ENCODE measurements around the gene ASAP3.
A peak's percentile ranks its signal among the peaks of the same experiment; 100 is the strongest.

Gene ASAP3

GRCh38 chr1:23405946-23406345 is 78.0 kb downstream of the ASAP3 start:
- Histone ChIP-seq H3K36me3 (peaks cover 0 to 53% (median 13%) of the 10 kb centered on the region in 3 donors), H3K27me3 (no peaks in the 10 kb centered on the region), H3K27ac (no peak overlapping the region), H3K4me3 (no peak overlapping the region), H3K9me3 (no peaks in the 10 kb centered on the region), H3K4me1 (peaks cover 0 to 25% (median 15%) of the 10 kb centered on the region in 4 donors)
- no peak for TF ChIP-seq CTCF (IDR thresholded peaks at IDR 0.05)
- intact Hi-C loops (cut with DNase I; ENCODE audit: low total_unique reads) = loop anchor here (1.0 to 10.0 kb wide), 2 partner anchors 40 to 61 kb away; partner anchors contain the start of gene HNRNPR
- no peak for DNase-seq

GRCh38 chr1:23403735-23404486 is 80.1 kb downstream of the ASAP3 start:
- no peaks in the 10 kb centered on the region for H3K9me3 ChIP-seq
- TF ChIP-seq CTCF (IDR thresholded peaks at IDR 0.05) = peak; percentile 91 to 92
- no peaks in the 10 kb centered on the region for H3K27me3 ChIP-seq
- H3K27ac ChIP-seq = peak overlapping the region in 1 of 2 donors; percentile 48
- peaks cover 0 to 57% (median 8%) of the 10 kb centered on the region in 3 donors for H3K36me3 ChIP-seq
- peak; percentile 82 to 92 for DNase-seq
- intact Hi-C loops (cut with DNase I; ENCODE audit: low total_unique reads) = loop anchor here (10.0 kb wide), 1 partner anchor 59 kb away; the partner anchor contains the start of gene HNRNPR
- H3K4me3 ChIP-seq = no peak overlapping the region
- peaks cover 0 to 24% (median 15%) of the 10 kb centered on the region in 4 donors for H3K4me1 ChIP-seq

GRCh38 chr1:23403355-23403734 is 80.6 kb downstream of the ASAP3 start:
- Histone ChIP-seq H3K27me3 (no peaks in the 10 kb centered on the region), H3K4me1 (peaks cover 0 to 24% (median 15%) of the 10 kb centered on the region in 4 donors), H3K9me3 (no peaks in the 10 kb centered on the region), H3K36me3 (peaks cover 0 to 52% (median 4%) of the 10 kb centered on the region in 3 donors), H3K27ac (peak overlapping the region in 1 of 2 donors; percentile 48), H3K4me3 (no peak overlapping the region)
- intact Hi-C loops (cut with DNase I; ENCODE audit: low total_unique reads) = loop anchor here (10.0 kb wide), 1 partner anchor 59 kb away; the partner anchor contains the start of gene HNRNPR
- no peak for TF ChIP-seq CTCF (IDR thresholded peaks at IDR 0.05)
- DNase-seq = no peak

- H3K27me3 ChIP-seq = no peaks in the 10 kb centered on the region
- H3K4me3 ChIP-seq = no peak overlapping the region
- intact Hi-C loops (cut with DNase I; ENCODE audit: low total_unique reads) = loop anchor here (10.0 kb wide), 1 partner anchor 58 kb away; the partner anchor contains the start of gene HNRNPR
- peak overlapping the region in 1 of 2 donors; percentile 48 for H3K27ac ChIP-seq
- peaks cover 0 to 48% (median under 1%) of the 10 kb centered on the region in 3 donors for H3K36me3 ChIP-seq
- no peak for TF ChIP-seq CTCF (IDR thresholded peaks at IDR 0.05)
- H3K4me1 ChIP-seq = peaks cover 0 to 24% (median 15%) of the 10 kb centered on the region in 4 donors
- no peak for DNase-seq
- no peaks in the 10 kb centered on the region for H3K9me3 ChIP-seq
These were observed 81.0 kb downstream of the ASAP3 start for GRCh38 chr1:23403038-23403336.

GRCh38 chr1:23402286-23403037 is 81.5 kb downstream of the ASAP3 start:
- H3K4me1 ChIP-seq = peaks cover 0 to 24% (median 15%) of the 10 kb centered on the region in 4 donors
- no peaks in the 10 kb centered on the region for H3K9me3 ChIP-seq
- no peak for DNase-seq
- H3K4me3 ChIP-seq = no peak overlapping the region
- intact Hi-C loops (cut with DNase I; ENCODE audit: low total_unique reads) = loop anchor here (10.0 kb wide), 1 partner anchor 58 kb away; the partner anchor contains the start of gene HNRNPR
- no peak for TF ChIP-seq CTCF (IDR thresholded peaks at IDR 0.05)
- H3K27ac ChIP-seq = peak overlapping the region in 1 of 2 donors; percentile 48
- peaks cover 3 to 48% (median 3%) of the 10 kb centered on the region in 3 donors for H3K36me3 ChIP-seq
- no peaks in the 10 kb centered on the region for H3K27me3 ChIP-seq
